GM18868 (cell line): ENCODE results near the gene PDE2A.

Source experiments
- ATAC-seq: cut with Tn5 transposase; IDR thresholded peaks from one replicate; pipeline ENCODE4 v1.9.1; 2021; ENCODE audit warnings: mild to moderate bottlenecking, moderate library complexity; ENCODE audit not compliant: unreplicated experiment

PDE2A gene

GRCh38 chr11:72705442-72706365 is 31.5 kb upstream of the PDE2A start:
- ATAC-seq: no peak

DNA sequence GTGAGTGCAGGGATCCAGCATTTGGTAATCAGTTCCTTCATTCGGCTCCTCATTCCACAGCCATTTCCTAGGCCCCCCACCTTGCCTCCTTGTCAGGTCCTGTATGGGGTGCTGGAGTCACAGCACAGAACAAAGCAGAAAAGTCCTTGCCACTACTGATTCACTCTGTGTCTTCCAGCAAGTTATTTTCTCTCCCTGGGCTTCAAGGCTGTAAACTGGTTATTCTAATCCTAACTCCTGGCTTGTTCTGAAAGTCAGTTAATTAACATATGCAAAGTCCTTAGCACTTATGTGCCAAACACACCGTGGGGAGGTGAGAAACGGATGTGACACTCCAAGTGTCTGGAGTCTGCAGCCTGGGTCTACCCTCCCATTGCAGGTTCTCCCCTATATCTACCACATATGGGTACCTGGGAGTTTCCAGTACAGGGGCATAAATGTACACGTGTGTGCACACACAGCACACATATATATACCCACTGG is 30.6 kb upstream of the PDE2A start:
- no peak for ATAC-seq

- ATAC-seq: no peak
Observed at GRCh38 chr11:72704028-72704782, 30.0 kb upstream of the PDE2A start.

- ATAC-seq: no peak
Observed at GRCh38 chr11:72703267-72704008, 29.2 kb upstream of the PDE2A start.

GRCh38 chr11:72702577-72703241 is 28.5 kb upstream of the PDE2A start:
- ATAC-seq: no peak

DNA sequence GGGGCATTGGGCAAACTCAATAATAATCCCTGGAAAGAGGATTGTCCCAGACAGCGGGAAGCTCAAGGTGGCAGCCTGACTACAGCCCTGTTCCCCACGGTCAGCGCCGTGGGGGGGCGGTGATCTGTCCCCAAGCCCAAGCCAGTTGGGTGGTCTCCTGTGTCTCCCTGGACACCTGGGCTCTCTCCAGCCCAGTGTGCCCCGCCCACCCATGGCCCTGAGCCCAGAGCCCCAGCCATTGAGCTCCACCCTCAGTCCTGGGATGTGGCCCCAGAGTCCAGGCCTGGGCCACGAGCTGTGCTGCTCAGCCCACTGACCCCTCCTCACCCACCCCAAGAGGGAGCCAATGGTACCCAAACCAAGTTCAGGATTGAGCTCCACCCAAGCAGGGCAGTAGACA is 27.9 kb upstream of the PDE2A start:
- ATAC-seq: no peak

GRCh38 chr11:72701466-72701865 is 27.2 kb upstream of the PDE2A start:
- no peak for ATAC-seq

DNA sequence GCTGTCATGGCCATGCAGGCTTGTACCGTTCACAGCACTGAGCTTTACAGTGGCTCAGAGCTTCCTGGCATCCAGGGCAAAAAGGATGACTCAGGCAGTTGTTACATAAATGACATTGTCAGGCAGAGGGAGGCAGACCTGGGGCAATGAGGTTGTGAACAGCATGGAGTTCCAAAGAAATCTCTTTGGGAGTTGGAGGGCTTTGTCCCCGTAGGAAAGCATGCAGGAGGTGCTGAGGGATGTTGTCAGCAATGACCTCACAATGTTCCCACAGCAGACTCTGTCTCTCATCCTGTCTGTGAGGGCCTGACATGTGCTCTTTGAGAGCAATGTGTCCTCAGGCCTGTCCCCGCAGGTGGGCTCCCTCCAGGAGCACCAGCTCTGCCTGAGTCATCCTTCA is 25.9 kb upstream of the PDE2A start:
- no peak for ATAC-seq

DNA sequence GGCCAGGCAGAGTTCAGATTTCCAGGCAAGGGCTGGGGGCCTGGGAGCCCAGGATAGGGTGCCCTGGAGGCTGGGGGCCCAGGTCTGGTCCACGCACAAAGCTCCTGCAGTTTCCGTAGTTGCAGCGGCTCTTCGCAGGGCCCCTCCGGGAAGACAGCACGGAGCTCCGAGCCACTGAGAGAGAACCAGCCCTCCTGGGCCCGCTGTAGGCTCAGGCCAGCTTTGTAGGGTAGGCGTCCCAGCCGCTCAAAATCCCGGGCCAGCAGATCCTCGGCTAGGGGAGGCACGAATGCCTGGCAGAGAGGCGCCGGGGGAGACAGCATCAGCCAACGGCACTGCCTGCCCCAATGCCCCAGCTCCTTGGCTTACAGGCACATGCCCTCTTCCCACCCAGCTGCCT is 23.6 kb upstream of the PDE2A start:
- ATAC-seq: no peak

DNA sequence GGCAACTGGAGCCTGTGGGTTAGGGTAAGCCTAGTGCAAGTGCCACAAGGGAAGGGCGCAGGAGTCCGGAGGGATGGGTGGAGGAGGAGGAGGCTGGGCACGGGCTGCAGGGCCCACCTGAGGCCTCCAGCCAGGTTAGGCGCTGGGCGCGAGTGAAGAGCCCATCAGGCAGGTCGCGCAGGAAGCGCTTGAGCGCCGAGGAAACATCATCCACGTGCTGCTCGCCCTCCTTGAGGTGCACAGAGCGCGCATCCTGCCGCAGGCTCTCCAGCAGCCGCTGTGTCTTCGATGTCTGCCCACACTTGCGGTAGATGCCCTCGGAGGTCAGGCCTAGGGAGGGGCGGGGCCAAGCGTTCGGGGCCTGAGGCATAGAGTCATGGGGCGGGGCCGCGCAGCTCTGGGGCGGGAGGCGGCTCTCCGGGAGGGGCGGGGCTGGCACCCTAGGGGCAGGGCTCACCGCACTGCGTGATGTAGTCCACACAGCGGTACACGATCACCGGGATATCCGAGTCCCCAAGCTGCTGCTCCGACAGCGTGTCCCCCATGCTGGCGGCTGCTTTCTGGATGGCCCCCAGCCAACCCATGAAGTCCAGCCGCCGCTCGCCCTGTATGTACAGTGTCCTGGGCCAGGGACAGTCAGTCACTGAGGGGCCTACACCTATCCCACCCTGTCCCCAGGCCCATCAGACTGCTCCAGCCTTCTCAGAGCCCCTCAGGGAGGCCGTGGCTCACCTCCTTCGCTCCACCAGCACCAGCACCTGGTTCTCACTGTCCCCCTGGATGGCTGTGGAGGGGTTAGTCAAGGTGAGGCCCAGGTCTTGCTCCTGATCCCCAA is 22.9 kb upstream of the PDE2A start:
- ATAC-seq: no peak

- no peak for ATAC-seq
Observed at GRCh38 chr11:72695354-72695753, 21.1 kb upstream of the PDE2A start.

DNA sequence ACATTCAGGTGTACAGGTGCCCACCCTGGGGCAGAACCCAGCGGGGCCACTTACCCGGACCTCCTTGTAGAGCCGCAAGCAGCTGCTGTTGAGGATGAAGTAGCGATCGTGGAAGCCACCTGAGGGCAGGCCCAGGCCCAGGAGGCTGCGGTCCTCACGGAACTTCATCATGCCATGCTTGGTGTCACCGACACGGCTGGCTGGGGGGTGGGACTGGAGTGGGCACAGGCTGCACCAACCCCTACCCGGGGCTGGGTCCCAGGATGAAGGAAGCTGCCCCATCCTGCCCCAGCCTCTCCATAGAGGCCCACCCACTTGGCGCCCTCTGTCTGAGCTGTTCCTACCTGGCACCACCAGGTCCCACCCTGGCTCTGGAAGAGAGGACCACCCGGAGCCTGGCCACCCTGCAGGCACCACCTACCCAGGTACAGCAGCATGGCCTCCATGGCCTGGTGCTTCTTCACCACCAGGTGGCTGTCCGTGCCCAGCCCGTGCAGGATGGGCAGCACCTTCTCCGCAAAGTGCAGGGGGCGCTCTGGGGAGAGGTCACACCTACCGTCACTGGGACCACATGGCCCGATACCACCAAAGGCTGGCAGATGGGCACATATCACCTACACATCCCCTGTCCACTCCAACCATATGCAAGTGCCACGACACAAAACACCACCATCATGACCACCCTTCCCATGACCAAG is 19.2 kb upstream of the PDE2A start:
- ATAC-seq: no peak

GRCh38 chr11:72692498-72693237 is 18.4 kb upstream of the PDE2A start:
- no peak for ATAC-seq

DNA sequence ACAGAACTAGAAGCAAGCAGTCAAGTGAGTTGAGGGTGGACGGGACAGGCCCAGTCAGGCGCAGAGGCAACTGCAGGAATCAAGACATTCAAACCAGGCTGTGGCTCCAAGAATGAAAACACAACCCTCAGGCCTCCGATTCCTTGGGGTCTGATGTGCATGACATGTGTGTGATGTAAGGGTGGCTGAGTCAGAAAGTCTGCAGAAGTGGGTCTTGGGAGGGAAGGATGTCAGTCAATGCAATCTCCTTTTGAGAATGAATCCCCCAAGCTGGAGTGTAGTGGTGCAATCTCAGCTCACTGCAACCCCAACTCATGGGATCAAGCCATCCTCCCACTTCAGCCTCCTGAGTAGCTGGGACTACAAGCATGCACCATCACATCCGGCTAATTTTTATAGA is 15.9 kb upstream of the PDE2A start:
- no peak for ATAC-seq

GRCh38 chr11:72688929-72689328 is 14.7 kb upstream of the PDE2A start:
- no peak for ATAC-seq

DNA sequence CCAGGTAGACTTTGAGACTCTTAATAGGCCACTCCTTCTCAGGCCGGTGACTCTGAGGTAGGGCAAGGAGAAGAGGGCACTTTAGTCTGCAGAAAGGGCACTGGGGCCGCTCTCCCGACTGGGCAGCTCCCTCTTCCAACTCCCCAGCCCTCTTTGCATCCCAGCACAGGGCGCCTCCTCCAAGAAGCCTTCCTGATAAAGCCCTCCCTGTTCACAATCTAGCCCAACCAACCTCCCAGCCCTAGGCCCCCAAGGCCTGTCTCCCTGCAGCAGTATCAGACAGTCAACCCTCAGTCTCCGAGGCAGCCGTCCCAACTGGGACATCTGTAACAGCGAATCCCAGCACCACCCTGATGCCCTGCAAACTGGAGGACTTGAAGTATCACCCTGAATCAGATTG is 14.3 kb upstream of the PDE2A start:
- ATAC-seq: no peak

DNA sequence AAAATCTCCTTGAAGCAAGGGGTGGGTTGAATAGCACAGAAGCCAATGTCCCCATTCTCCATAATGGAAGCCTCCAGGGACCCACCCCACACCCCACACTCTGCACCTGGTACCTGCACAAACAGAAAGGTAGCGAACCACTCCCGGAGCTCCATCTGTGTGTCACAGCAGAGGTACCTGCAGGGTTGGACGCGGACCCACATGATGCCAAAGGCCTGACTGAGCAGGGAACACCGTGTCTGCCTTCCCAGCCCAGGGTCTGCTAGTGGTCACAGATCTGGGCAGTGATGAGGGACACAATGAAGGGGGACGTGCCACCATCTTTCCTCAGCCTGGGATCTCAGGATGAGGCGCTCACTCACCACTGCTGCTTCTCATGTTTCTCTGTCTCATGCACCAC is 13.1 kb upstream of the PDE2A start:
- no peak for ATAC-seq

- no peak for ATAC-seq
Observed at GRCh38 chr11:72686639-72687220, 12.5 kb upstream of the PDE2A start.
